Measurements from ENCODE around the gene SLC24A3.

The SLC24A3 gene

GRCh38 chr20:19679900-19680495, 467.6 kb downstream of the SLC24A3 start:
- no peak for DNase-seq (ENCODE audit: low spot score)

GRCh38 chr20:19682249-19682648, 469.8 kb downstream of the SLC24A3 start:
- DNase-seq (ENCODE audit: low spot score) = no peak

- no peak for DNase-seq (ENCODE audit: low spot score)
These were observed 470.7 kb downstream of the SLC24A3 start for GRCh38 chr20:19683188-19683587.

- no peak for DNase-seq (ENCODE audit: low spot score)
These were observed 471.4 kb downstream of the SLC24A3 start for GRCh38 chr20:19683822-19684221.

- DNase-seq (ENCODE audit: low spot score) = no peak
These were observed 475.8 kb downstream of the SLC24A3 start for GRCh38 chr20:19688031-19688806.

GRCh38 chr20:19690462-19690861, 478.0 kb downstream of the SLC24A3 start:
- no peak for DNase-seq (ENCODE audit: low spot score)

GRCh38 chr20:19691125-19691524, 478.7 kb downstream of the SLC24A3 start:
- no peak for DNase-seq (ENCODE audit: low spot score)

GRCh38 chr20:19692100-19692499, 479.7 kb downstream of the SLC24A3 start:
- DNase-seq (ENCODE audit: low spot score) = no peak

- peak; percentile 45 for DNase-seq (ENCODE audit: low spot score)
These were observed 480.3 kb downstream of the SLC24A3 start for GRCh38 chr20:19692685-19693119.

GRCh38 chr20:19693508-19693907, 481.1 kb downstream of the SLC24A3 start:
- no peak for DNase-seq (ENCODE audit: low spot score)

GRCh38 chr20:19695081-19695480, 482.6 kb downstream of the SLC24A3 start:
- no peak for DNase-seq (ENCODE audit: low spot score)

- DNase-seq (ENCODE audit: low spot score) = no peak
These were observed 484.2 kb downstream of the SLC24A3 start for GRCh38 chr20:19696620-19697019.

- DNase-seq (ENCODE audit: low spot score) = no peak
These were observed 485.0 kb downstream of the SLC24A3 start for GRCh38 chr20:19697415-19697814.

GRCh38 chr20:19699180-19699971, 486.9 kb downstream of the SLC24A3 start:
- DNase-seq (ENCODE audit: low spot score) = no peak

GRCh38 chr20:19701429-19701828, 489.0 kb downstream of the SLC24A3 start:
- DNase-seq (ENCODE audit: low spot score) = no peak

GRCh38 chr20:19706463-19706862, 494.0 kb downstream of the SLC24A3 start:
- DNase-seq (ENCODE audit: low spot score) = no peak

- no peak for DNase-seq (ENCODE audit: low spot score)
These were observed 497.3 kb downstream of the SLC24A3 start for GRCh38 chr20:19709635-19710335.

- no peak for DNase-seq (ENCODE audit: low spot score)
These were observed 498.1 kb downstream of the SLC24A3 start for GRCh38 chr20:19710336-19711120.

GRCh38 chr20:19711126-19711525, 498.7 kb downstream of the SLC24A3 start:
- no peak for DNase-seq (ENCODE audit: low spot score)

GRCh38 chr20:19712721-19713260, 500.3 kb downstream of the SLC24A3 start:
- DNase-seq (ENCODE audit: low spot score) = no peak
